GM12801 (cell line): ENCODE measurements around the gene SEMA5B.

Experiments used
- TF ChIP-seq, protein P1 (sequence below): IDR thresholded peaks from one replicate; pipeline ENCODE4 v1.5.1; 2011; ENCODE audit warnings: control low read depth; ENCODE audit not compliant: insufficient read length; ENCODE audit errors: extremely low read depth

SEMA5B gene

GRCh38 chr3:122944671-122945161, 82.8 kb downstream of the SEMA5B start:
- TF ChIP-seq, protein P1, sequence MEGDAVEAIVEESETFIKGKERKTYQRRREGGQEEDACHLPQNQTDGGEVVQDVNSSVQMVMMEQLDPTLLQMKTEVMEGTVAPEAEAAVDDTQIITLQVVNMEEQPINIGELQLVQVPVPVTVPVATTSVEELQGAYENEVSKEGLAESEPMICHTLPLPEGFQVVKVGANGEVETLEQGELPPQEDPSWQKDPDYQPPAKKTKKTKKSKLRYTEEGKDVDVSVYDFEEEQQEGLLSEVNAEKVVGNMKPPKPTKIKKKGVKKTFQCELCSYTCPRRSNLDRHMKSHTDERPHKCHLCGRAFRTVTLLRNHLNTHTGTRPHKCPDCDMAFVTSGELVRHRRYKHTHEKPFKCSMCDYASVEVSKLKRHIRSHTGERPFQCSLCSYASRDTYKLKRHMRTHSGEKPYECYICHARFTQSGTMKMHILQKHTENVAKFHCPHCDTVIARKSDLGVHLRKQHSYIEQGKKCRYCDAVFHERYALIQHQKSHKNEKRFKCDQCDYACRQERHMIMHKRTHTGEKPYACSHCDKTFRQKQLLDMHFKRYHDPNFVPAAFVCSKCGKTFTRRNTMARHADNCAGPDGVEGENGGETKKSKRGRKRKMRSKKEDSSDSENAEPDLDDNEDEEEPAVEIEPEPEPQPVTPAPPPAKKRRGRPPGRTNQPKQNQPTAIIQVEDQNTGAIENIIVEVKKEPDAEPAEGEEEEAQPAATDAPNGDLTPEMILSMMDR, result no peak

DNA sequence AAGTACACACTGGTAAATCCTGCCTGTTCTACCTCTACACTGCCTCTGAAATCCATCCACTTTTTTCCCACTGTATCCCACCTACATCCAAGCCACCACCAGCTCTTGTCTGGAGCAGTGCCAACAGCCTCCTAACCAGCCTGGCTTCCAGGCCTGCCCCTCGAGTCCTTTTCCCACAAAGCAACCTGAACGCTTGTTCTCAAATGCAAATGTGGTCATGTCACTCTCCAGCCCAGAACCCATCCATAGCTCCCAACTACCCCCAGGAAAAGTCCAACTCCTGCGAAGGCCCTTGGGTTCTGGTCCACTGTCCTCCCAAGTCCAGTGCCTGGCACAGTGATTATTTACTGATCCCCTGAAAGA, 83.8 kb downstream of the SEMA5B start:
- TF ChIP-seq, protein P1, result no peak

GRCh38 chr3:122942937-122943827, 84.4 kb downstream of the SEMA5B start:
- TF ChIP-seq, protein P1, result no peak

DNA sequence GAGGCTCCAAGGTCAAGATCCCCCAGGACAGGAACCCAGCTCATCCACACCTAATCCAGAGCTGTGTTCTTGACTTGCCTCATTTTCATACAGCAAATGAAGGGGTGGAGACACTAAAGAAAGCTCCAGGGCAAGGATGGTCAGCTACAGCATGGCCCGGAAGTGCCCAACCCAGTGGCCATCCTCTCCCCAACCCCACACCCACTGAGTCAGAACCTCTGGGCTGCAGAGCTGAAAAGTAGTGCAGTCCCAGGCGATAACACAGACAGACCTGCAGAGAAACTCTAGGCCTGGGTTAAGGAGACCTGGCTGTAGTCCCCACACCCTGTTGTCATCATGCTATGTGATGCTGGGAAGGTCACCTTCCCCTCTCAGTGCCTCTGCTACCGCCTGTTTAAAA, 85.3 kb downstream of the SEMA5B start:
- TF ChIP-seq, protein P1, result no peak

GRCh38 chr3:122941228-122942206, 86.0 kb downstream of the SEMA5B start:
- TF ChIP-seq, protein P1, result no peak

DNA sequence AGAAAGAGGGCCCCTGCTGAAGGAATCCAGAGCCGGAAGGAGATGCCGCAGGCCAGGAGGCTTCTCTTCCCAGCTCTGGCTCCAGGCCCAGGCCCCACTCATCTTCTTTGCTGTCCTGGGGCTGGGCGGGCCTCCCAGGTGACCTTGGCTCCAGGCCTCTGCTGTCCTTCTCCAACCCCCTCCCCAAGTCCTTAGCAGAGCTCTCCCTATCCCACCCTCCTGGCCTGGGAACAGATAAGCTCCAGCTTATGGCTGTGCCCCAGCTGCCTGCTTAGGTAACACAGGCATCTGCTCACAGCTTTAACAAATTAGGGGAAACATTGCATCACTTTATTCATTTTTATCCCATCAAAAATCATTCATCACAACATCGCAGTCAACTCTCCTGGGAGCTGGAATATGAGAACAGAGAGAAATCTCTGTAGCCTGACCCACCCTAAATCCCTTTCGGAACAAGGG, 86.9 kb downstream of the SEMA5B start:
- TF ChIP-seq, protein P1, result no peak

DNA sequence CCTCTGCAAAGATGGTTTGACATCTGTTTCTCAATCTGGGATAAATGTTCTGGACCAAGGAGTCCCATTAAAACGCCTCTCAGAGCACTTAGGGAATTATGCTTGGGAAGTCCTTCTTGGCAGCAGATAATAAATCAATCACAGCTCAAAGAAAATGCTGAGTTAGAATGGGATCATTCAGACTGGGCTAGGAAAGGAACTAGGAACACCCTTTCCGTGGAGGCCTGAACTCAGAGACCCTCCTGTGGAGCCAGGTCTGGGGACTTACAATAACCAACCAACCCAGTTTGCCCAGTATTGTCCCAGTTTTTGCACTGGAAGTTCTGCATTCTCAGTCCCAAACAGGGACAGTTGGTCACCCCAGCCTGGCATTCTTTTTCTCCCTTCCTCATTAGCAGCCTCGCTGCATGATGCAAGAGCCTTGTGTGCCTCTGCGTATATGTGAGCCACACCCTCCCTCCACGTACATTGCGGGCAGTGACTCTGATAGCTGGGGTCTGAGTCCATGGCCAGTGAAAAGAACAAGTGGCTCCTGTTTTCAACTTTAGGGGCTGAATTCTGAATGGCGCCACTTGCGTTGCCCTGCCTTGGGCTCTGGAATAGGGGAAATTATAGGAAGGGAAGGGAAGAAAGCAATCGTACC, 88.7 kb downstream of the SEMA5B start:
- TF ChIP-seq, protein P1, result no peak
